Osteocyte (in vitro differentiated cells): ENCODE data around the gene CFHR5. TPM values are rescaled to one million over a fixed set of nuclear protein-coding genes. Genes with fewer than 3 reads are reported as not detected.

Source experiments
- DNase-seq: peaks from one replicate; pipeline ENCODE4 v3.0.0; 2021; ENCODE audit warnings: mixed read lengths; ENCODE audit not compliant: unreplicated experiment; ENCODE audit errors: extremely low spot score
- H3K27ac Mint-ChIP-seq: one replicate; pipeline ENCODE4 v1.8.0; 2021; ENCODE audit warnings: mild to moderate bottlenecking, mixed read lengths; ENCODE audit not compliant: unreplicated experiment
- H3K27me3 Mint-ChIP-seq: one replicate; pipeline ENCODE4 v1.8.0; 2021; ENCODE audit warnings: mixed read lengths; ENCODE audit not compliant: unreplicated experiment
- H3K36me3 Mint-ChIP-seq: one replicate; pipeline ENCODE4 v1.8.0; 2021; ENCODE audit warnings: mixed read lengths; ENCODE audit not compliant: unreplicated experiment
- H3K4me1 Mint-ChIP-seq: one replicate; pipeline ENCODE4 v1.8.0; 2021; ENCODE audit warnings: mixed read lengths; ENCODE audit not compliant: unreplicated experiment
- H3K4me3 Mint-ChIP-seq: one replicate; pipeline ENCODE4 v1.8.0; 2021; ENCODE audit warnings: mild to moderate bottlenecking, moderate library complexity, mixed read lengths; ENCODE audit not compliant: unreplicated experiment
- H3K9me3 Mint-ChIP-seq: one replicate; pipeline ENCODE4 v1.8.0; 2021; ENCODE audit warnings: mixed read lengths; ENCODE audit not compliant: unreplicated experiment
- total RNA-seq: library from RNA; stranded (reverse); gene quantifications from 2 replicates; pipeline ENCODE4 v1.2.1, GENCODE V29; 2021
- TF ChIP-seq, protein P1 (sequence below): fragments of 200-600 bp; sonication (generic); IDR thresholded peaks from 2 replicates; pipeline ENCODE4 v1.5.0; 2021; ENCODE audit warnings: antibody characterized with exemption, mild to moderate bottlenecking, moderate library complexity

The CFHR5 gene
- total RNA-seq, 1 donor from 2014 or later, result not detected

GRCh38 chr1:196954778-196955177 is 22.6 kb upstream of the CFHR5 start:
- Mint-ChIP-seq H3K27ac (no peak overlapping the region), H3K27me3 (peaks cover 13% of the 10 kb centered on the region), H3K36me3 (no peaks in the 10 kb centered on the region), H3K4me3 (no peak overlapping the region), H3K4me1 (no peaks in the 10 kb centered on the region), H3K9me3 (no peaks in the 10 kb centered on the region)
- DNase-seq, result no peak
- TF ChIP-seq, protein P1, sequence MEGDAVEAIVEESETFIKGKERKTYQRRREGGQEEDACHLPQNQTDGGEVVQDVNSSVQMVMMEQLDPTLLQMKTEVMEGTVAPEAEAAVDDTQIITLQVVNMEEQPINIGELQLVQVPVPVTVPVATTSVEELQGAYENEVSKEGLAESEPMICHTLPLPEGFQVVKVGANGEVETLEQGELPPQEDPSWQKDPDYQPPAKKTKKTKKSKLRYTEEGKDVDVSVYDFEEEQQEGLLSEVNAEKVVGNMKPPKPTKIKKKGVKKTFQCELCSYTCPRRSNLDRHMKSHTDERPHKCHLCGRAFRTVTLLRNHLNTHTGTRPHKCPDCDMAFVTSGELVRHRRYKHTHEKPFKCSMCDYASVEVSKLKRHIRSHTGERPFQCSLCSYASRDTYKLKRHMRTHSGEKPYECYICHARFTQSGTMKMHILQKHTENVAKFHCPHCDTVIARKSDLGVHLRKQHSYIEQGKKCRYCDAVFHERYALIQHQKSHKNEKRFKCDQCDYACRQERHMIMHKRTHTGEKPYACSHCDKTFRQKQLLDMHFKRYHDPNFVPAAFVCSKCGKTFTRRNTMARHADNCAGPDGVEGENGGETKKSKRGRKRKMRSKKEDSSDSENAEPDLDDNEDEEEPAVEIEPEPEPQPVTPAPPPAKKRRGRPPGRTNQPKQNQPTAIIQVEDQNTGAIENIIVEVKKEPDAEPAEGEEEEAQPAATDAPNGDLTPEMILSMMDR, result no peak

DNA sequence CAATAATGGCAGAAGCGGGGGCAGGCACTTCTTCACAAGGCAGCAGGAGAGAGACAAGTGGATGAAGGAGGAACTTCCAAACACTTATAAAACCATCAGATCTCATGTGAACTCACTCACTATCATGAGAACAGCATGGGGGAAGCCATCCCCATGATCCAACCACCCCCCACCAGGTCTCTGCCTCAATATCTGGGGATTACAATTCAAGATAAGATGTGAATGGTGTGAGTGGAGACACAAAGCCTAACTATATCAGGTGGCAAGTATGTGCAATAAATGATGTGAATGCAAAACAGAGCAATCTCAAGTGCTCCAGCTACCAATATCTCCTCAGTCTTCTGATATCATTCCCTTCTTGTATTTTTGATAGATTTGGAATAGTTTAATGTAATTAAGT is 21.4 kb upstream of the CFHR5 start:
- H3K27ac Mint-ChIP-seq, result no peak overlapping the region
- no peaks in the 10 kb centered on the region for H3K4me1 Mint-ChIP-seq
- H3K9me3 Mint-ChIP-seq, result no peaks in the 10 kb centered on the region
- TF ChIP-seq, protein P1, result no peak
- peaks cover 17% of the 10 kb centered on the region for H3K27me3 Mint-ChIP-seq
- H3K4me3 Mint-ChIP-seq, result no peak overlapping the region
- no peaks in the 10 kb centered on the region for H3K36me3 Mint-ChIP-seq
- no peak for DNase-seq

- DNase-seq, result no peak
- TF ChIP-seq, protein P1, result no peak
- no peak overlapping the region for H3K4me3 Mint-ChIP-seq
- no peaks in the 10 kb centered on the region for H3K9me3 Mint-ChIP-seq
- no peaks in the 10 kb centered on the region for H3K36me3 Mint-ChIP-seq
- no peaks in the 10 kb centered on the region for H3K4me1 Mint-ChIP-seq
- no peak overlapping the region for H3K27ac Mint-ChIP-seq
- peaks cover 18% of the 10 kb centered on the region for H3K27me3 Mint-ChIP-seq
These were observed 16.5 kb upstream of the CFHR5 start for GRCh38 chr1:196960854-196961253.

- no peak overlapping the region for H3K27ac Mint-ChIP-seq
- no peaks in the 10 kb centered on the region for H3K4me1 Mint-ChIP-seq
- H3K27me3 Mint-ChIP-seq, result peaks cover 23% of the 10 kb centered on the region
- no peak overlapping the region for H3K4me3 Mint-ChIP-seq
- DNase-seq, result no peak
- no peaks in the 10 kb centered on the region for H3K9me3 Mint-ChIP-seq
- TF ChIP-seq, protein P1, result no peak
- no peaks in the 10 kb centered on the region for H3K36me3 Mint-ChIP-seq
These were observed 7.2 kb upstream of the CFHR5 start for GRCh38 chr1:196970182-196970581.

DNA sequence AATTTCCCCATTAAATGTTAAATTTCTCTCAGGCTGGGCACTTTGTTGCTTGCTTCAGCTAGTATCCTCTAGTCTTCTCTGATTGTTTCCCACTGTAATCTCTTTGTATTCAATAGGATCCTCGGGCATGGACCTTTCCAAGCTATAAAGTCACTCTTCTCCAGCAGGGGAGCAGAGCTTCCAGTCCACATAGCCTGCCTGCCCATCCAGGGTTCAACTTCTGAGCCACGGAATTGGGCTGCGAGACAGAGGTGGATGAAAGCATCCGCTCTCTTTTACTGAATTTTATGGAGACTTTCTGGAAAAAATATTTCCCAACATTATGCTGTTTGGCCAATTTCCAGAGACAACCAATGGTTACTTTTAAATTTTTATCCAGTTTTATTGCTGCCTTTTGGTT is 1.1 kb upstream of the CFHR5 start:
- TF ChIP-seq, protein P1, result no peak

More for the DNA sequence above, 1.1 kb upstream of the CFHR5 start:
- Mint-ChIP-seq H3K27ac (no peak overlapping the region), H3K4me3 (no peak overlapping the region), H3K4me1 (no peaks in the 10 kb centered on the region), H3K9me3 (no peaks in the 10 kb centered on the region), H3K27me3 (peaks cover 9% of the 10 kb centered on the region), H3K36me3 (no peaks in the 10 kb centered on the region)
- no peak for DNase-seq
